ENCODE results near the gene PHGDH.
"Not testable (repeated sequence)": the region's sequence is repeated elsewhere in the genome, so short reads cannot be mapped to it uniquely, and the experiment has no call there.

Gene PHGDH

GRCh38 chr1:119711804-119712341 lies at the start of gene PHGDH:
Gene PHGDH, plus strand, starts transcription at chr1:119711934. Its CDS starts 89 bp downstream, at chr1:119712023.
- peak; percentile 96 for DNase-seq (ENCODE audit: low spot score)

GRCh38 chr1:119662034-119662437 lies 49.7 kb upstream of the PHGDH start:
- DNase-seq (ENCODE audit: low spot score) = no peak

- DNase-seq (ENCODE audit: low spot score) = no peak
These were observed 47.7 kb upstream of the PHGDH start for GRCh38 chr1:119664067-119664466.

- DNase-seq (ENCODE audit: low spot score) = no peak
These were observed 44.6 kb upstream of the PHGDH start for GRCh38 chr1:119667173-119667572.

- DNase-seq (ENCODE audit: low spot score) = no peak
These were observed 40.8 kb upstream of the PHGDH start for GRCh38 chr1:119670898-119671297.

- no peak for DNase-seq (ENCODE audit: low spot score)
These were observed 38.4 kb upstream of the PHGDH start for GRCh38 chr1:119673171-119673940.

- peak; percentile 36 for DNase-seq (ENCODE audit: low spot score)
These were observed 37.6 kb upstream of the PHGDH start for GRCh38 chr1:119674111-119674526.

- DNase-seq (ENCODE audit: low spot score) = peak; percentile 65
These were observed 36.9 kb upstream of the PHGDH start for GRCh38 chr1:119674835-119675289.

- DNase-seq (ENCODE audit: low spot score) = peak; percentile 85
These were observed 36.1 kb upstream of the PHGDH start for GRCh38 chr1:119675349-119676345.

- DNase-seq (ENCODE audit: low spot score) = no peak
These were observed 35.0 kb upstream of the PHGDH start for GRCh38 chr1:119676571-119677206.

GRCh38 chr1:119679223-119679622 lies 32.5 kb upstream of the PHGDH start:
- no peak for DNase-seq (ENCODE audit: low spot score)

- DNase-seq (ENCODE audit: low spot score) = no peak
These were observed 31.5 kb upstream of the PHGDH start for GRCh38 chr1:119680193-119680592.

- DNase-seq (ENCODE audit: low spot score) = no peak
These were observed 31.0 kb upstream of the PHGDH start for GRCh38 chr1:119680723-119681122.

- no peak for DNase-seq (ENCODE audit: low spot score)
These were observed 30.2 kb upstream of the PHGDH start for GRCh38 chr1:119681560-119681959.

GRCh38 chr1:119682141-119682540 lies 29.6 kb upstream of the PHGDH start:
- no peak for DNase-seq (ENCODE audit: low spot score)

GRCh38 chr1:119683893-119684292 lies 27.8 kb upstream of the PHGDH start:
- no peak for DNase-seq (ENCODE audit: low spot score)

GRCh38 chr1:119686661-119687060 lies 25.1 kb upstream of the PHGDH start:
- DNase-seq (ENCODE audit: low spot score) = no peak

- no peak for DNase-seq (ENCODE audit: low spot score)
These were observed 24.2 kb upstream of the PHGDH start for GRCh38 chr1:119687434-119688079.

GRCh38 chr1:119688810-119689209 lies 22.9 kb upstream of the PHGDH start:
- DNase-seq (ENCODE audit: low spot score) = no peak

- no peak for DNase-seq (ENCODE audit: low spot score)
These were observed 22.2 kb upstream of the PHGDH start for GRCh38 chr1:119689511-119689910.

GRCh38 chr1:119696863-119697262 lies 14.9 kb upstream of the PHGDH start:
- not testable (repeated sequence) for DNase-seq (ENCODE audit: low spot score)
